ENCODE measurements around the gene OGFR.

- TF ChIP-seq CTCF (conservative IDR thresholded peaks at IDR 0.05; ENCODE audit: low read depth, low read length), result no peak
- no peak for TF ChIP-seq EZH2 (IDR thresholded peaks at IDR 0.05; ENCODE audit: borderline replicate concordance, low read depth, low read length, poor library complexity, severe bottlenecking)
Observed at GRCh38 chr20:62770916-62771315, 33.7 kb upstream of the OGFR start.
